Measurements from ENCODE around the gene TTC9. TPM values are rescaled to one million over a fixed set of nuclear protein-coding genes. Genes with fewer than 3 reads are reported as not detected.

The TTC9 gene
- total RNA-seq, 1 experiment from 2014 or later, result 5.6 TPM

DNA sequence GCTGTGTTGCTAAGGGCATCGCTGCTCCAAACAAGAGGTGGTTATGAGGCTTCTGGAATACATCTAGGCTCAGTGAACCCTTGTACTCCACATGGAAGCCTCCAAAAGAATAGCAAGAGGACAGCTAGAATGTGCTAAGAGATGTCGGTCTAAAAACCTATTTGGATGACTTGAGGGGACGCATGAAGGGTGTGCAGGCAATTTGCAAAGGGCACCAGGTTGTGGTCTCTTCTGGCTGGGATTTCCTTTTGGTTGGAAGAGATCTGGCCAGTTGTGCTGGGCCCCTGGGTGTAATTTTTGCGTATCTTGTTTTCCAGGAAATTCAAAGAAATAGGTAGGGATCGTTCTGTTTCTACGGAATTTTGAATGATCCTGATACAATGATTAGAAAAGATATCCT lies 4.2 kb downstream of the TTC9 start:
- DNase-seq (ENCODE audit: low read depth), result no peak

DNA sequence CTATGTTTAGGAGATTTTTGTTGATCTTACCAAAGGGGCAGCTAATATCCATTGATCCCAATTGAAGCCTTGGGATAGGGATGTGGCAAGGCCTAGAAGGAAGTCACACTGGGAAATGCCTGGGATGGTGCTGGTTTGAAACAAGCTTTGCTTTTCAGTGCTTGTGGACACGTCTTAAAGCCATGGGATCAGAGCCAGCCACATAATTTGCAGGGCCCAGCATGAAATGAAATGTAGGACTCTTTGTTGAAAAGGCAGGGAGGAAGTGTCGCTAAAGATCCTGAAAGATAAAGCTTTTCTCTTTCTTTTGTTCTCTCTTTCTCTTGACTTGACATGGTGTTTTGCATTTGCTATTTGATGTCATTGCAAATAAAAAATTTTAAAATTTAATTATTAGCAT lies 5.0 kb downstream of the TTC9 start:
- DNase-seq (ENCODE audit: low read depth), result no peak

DNA sequence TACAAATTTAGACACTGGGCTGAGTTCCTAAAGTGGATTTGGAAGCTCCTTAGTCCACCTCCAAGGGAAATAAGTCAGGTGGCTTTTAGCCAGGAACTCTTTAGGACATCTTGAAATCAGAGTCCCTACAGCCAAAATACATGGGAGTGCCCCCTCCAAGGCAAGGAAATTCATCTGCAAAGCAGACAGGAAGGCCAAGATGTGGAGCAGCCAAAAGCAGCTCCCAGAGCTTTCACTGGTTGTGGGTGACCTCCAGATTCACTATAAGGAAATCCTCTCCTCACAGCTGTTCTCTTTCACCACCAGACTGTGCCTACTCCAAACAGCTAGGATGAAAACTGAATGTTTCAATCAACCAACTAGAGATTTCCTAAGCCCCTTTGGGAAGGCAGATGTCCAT lies 6.6 kb downstream of the TTC9 start:
- DNase-seq (ENCODE audit: low read depth), result peak; percentile 37

DNA sequence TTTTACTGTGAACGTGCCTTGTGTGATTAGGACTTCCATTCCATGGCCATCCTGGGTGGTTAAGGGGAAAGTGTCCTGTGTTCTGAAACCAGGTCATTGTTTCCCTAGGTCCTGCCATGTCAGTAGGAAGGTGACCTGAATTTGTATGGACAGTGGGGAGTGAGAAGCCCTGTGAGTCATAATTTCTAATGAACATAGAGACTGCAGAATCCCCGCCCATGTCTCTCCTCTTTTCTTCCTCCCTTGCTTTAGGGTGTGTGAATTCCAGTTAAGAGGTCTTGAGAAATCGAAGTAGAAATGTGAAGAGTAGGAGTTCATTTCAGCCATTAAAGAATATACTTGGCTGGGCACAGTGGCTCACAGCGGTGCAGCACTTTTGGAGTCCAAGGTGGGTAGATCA lies 8.1 kb downstream of the TTC9 start:
- DNase-seq (ENCODE audit: low read depth), result no peak

DNA sequence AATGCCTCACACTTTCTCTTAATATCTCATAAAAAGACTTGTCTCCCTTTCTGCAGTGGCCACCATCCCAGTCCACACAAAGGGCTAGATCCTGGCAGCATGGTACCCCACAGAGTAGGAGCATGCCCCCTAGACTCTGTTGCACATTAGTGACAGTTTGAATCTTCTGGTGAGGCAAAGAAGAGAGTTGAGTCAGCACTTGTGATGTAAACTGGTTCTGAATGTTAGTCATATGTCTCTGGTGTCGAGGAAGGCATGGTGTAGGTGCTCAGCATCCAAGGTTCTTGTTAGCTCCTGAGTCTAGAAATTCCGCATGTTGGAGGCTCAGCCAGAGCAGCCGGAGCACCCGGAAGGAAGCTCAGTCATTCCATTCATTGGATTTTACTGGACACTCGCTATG lies 9.8 kb downstream of the TTC9 start:
- DNase-seq (ENCODE audit: low read depth), result no peak

DNA sequence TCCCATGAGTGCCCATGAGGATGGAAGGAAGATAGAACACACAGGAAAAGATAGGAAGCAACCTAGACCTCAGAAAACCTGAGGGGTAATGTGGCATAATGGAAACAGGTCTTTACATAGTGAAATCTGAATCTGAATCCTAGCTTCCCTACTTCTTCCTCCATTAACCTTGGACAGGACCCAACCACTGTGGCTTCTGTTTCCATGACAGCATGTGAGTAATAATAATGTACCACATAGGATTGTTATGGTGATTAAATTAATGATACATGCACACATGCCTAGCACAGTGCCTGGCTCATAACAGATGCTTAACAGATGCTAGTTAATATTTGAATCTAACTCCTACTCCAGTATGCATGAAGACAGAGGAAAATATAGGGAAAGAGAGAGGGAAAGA lies 11.2 kb downstream of the TTC9 start:
- DNase-seq (ENCODE audit: low read depth), result peak; percentile 55

DNA sequence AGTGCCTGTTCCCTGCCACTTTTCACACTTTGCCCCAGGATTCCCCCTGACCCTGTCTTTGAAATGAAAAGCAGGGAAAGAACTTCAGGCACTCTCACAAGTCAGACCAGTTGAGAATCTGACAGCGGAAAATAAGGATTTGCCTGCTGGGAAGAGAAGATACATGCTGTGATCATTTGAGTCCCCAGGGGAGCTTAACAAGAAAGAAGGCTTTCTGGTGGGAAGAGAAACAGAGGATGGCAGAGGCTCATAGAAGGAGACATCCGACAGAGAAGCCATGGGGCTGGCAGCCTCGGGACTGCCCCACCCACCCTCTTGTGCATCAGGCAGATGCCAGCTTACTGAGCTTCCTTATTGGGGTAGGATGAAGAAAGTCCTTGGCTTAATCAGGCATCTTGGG lies 11.9 kb downstream of the TTC9 start:
- no peak for DNase-seq (ENCODE audit: low read depth)

DNA sequence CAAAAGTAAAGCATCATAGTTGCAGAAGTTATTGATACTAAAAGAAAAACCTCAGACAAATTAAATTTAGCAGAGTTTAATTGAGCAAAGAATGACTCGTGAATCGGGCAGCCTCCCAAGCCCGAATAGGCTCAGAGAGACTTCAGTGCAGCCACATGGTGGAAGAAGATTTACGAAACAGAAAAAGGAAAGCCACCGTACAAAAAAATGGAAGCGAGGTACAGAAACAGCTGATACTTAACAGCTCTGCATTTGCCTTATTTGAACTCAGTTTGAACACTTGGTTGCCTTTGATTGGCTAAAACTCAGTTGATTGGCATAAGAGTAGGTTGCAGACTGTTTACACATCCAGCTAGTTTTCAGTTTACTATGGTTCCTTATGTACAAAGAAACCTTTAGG lies 12.9 kb downstream of the TTC9 start:
- DNase-seq (ENCODE audit: low read depth), result peak; percentile 12

DNA sequence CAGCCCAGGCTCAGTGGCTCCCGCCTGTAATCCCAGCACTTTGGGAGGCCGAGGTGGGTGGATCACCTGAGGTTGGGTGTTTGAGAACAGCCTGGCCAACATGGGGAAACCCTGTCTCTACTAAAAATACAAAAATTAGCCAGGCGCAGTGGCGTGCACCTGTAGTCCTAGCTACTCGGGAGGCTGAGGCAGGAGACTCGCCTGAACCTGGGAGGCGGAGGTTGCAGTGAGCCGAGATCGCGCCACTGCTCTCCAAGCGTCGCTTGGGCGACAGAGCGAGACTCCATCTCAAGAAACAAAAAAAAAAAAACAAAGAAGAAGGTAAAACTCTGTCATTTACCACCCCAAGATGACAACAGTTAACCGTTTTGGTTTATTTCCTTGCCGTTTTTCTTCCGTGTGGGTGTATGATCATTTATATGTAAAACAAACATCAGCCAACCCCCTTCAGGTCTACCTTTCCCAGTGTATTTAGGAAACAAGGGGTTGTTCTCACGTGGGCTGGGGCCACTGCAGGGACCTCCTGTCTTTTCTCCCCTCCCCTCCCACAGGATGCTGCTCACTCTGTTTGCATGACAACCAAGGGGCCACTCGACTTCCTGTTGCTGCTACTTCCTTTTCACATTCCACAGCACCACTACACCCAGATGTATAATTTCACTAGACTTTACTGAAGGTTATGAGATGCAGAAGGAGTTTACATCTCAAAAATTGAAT lies 13.6 kb downstream of the TTC9 start:
- no peak for DNase-seq (ENCODE audit: low read depth)

DNA sequence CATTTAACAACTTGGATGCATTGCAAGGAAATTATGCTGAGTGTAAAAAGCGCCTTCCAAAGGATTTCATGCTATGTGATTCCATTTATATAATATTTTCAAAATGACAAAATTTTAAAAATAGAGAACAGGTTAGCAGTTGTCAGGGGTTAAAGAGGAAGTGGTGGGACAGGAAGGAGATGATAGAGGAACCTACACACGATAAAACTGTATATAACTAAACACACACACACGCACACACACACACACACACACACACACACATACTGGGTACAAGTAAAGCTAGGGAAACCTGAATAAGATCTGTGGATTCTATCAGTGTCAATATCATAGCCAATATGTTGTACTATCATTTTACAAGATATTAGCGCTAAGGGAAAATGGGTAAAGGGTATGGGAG lies 17.2 kb downstream of the TTC9 start:
- no peak for DNase-seq (ENCODE audit: low read depth)

DNA sequence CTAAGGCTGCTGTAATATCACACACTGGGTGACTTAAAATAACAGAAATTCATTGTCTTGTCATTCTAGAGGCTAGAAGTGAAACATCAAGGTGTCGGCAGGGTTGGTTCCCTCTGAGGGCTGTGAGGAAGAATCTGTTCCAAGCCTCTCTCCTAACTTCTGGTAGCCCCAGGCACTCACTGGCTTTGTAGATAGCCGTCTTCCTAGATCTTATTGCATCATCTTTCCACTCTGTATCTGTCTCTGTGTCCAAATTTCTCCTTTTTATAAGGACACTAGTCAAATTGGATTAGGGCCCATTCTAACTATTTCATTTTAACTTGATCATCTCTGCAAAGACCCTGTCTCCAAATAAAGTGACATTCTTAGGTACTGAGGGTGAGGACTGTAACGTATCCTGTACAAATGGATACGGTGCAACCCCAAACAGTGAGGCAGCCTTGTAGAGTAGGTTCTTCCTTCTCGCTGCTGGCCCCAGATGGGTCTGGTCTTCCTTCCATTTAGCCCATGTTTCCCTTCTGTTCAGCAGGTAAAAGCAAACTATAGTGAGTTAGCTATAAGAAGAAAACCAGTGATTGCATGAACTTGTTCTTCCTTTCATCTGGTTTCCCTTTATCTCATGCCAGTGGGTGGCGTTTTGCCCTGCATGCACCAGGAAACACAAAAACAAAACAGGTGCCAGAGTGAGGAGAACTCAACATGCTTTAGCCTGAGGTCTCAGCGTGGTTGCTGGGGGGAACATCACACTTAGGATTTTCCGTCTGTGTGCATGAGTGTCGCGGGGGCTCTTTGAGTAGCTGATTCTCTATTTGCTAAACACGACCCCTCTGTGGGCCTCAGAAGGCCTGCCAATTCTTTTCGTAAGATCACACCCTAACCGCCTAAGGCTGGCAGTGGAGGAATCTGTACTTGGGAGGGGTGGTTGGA lies 19.5 kb downstream of the TTC9 start:
- no peak for DNase-seq (ENCODE audit: low read depth)

DNA sequence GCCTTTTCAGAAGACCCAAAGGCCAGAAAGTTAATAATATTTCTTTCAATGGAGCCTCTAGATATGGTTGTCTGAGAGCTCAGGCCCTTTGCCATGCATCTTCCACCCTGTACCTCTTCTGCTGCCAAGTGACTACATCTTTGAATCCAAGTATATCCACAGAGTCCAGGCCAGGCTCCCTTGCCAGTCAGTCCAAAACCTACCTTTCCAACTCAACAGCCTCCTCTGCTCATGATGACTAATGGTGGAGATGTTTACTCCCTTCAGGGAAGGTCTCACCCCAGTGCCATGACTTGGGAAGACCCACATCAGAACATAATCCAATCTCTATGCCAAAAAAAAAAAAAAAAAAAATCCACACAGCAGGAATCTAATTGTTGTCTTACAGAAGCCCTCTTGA lies 20.4 kb downstream of the TTC9 start:
- no peak for DNase-seq (ENCODE audit: low read depth)

DNA sequence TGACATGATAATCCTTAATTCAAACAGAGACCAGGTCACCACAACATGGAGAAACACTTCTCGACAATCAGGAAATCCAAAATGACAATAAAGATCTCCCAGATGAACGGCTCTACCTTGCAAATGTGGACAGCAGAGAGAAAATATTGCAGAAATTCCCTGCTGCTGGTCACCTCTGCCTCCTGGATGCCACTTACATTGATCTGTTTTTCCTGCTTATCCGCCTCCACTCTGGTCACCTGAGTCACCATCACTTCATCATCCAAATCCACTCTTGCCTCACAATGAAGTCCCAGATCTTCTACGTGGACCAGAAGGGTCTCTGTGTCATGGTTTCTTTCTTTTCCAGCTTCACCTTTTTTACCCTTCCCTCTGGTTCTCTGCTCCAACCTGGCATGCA lies 21.1 kb downstream of the TTC9 start:
- no peak for DNase-seq (ENCODE audit: low read depth)

DNA sequence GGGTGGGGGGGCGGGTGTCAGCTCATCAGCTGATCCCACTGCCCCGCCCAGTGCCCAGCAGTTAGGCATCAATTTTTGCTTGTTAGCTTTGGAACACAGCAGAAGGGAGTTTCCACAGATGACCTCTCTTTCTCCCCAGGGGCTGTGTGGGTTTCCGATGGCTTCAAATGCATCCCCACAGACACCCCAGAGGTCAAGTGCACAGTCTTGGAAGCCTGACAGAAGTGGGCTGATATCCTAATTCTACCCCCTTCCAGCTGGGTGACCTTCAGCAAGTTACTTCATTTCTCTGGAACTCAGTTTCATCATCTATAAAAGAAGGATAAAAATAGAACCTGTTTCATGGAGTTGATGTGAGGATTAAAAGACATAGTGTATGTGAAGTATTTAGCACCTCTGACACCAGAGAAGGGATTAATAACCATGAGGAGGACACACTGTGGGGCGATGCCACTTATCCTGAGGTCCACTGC lies 22.0 kb downstream of the TTC9 start:
- peak; percentile 57 for DNase-seq (ENCODE audit: low read depth)

DNA sequence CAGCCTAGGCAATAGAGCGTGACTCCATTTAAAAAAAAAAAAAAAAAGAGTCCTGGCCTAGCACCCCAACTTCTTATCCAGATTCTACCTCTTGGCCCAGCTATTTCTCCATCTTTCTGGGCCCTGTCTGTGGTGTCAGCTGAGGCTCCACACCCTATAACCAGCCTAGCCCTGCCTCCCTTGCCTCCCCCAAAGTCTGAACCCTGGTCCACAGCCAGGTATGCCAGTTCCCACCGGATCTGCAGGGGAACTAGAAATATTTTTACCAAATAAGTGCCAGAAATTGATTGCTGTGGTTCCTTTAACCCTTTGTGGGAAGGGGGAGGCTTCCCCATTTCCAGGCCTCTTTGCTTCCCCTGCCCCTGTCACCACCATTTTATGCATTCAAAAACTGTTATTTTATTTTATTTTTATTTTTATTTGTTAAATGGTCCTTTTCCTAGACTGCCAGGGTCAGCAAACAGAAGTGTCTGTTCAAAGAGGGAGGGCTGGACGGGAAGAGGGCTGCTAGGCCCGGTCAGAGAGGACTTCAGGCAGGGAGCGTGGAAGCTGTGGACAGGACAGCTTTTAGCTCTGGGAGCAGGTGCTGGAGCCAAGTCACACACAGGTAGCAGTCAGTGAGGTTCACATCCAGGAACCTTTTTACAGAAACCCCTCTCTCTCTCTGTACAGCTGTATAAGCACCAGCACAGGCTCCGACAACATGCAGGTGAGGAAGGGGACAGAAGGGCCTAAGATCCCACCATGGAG lies 23.2 kb downstream of the TTC9 start:
- no peak for DNase-seq (ENCODE audit: low read depth)

DNA sequence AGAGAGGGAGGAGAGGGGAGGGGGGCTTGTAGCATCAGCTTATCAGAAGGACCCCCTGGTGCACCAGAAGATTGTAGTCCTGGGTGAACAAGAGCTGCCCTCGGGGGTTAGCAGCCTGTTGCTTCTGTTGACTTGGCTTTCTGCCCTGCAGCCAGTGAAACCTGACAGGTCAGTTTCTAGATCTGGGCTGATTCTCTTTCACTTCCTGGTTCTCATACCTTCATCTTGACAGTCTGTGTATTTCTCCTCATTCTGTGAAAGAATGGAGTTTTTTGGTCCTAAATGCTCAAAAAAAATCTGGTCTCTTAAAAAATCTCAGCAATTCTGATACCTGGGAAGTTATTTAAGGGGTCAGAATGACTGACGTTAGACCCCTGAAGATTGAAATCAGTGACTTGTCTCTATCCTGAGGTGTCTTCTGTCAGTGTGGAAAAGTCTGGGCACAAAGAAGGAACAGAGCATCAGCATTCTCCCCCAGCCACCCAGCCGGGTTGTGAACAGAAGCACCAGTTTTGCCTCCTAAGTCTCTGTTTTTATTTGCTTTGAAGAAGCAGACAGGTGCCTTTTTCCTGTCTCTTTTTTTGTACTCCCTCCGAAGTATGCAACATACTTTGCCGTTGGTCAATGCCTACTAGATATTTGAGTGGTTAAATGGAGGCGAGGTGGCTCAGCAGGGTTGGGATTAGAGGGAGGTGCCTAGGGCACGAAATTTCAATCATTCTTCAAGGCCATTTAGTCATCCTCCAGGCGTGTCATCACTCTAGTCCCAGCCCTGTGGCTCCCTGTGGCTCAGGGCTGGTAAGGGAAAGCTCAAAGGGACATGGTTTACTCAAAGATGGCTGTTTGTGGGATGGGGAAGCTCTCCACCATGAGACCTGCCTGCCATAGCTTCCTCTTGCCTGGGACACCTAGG lies 24.0 kb downstream of the TTC9 start:
- peak; percentile 51 for DNase-seq (ENCODE audit: low read depth)

DNA sequence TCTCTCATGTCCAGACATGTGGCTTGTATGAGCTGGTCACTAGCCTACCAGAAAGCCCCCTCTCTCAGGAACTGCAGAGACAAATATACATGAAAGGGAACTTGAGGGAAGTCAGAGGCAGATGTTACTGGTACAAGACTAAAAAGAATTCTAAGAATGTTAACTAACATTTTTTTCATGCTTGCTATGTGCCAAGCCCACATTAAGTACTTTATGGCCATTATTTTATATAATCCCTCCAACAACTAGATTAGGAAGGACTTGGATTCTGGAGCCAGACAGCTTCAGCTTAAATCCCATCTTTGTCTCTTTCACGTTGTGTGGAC lies 24.6 kb downstream of the TTC9 start:
- DNase-seq (ENCODE audit: low read depth), result peak; percentile 19

DNA sequence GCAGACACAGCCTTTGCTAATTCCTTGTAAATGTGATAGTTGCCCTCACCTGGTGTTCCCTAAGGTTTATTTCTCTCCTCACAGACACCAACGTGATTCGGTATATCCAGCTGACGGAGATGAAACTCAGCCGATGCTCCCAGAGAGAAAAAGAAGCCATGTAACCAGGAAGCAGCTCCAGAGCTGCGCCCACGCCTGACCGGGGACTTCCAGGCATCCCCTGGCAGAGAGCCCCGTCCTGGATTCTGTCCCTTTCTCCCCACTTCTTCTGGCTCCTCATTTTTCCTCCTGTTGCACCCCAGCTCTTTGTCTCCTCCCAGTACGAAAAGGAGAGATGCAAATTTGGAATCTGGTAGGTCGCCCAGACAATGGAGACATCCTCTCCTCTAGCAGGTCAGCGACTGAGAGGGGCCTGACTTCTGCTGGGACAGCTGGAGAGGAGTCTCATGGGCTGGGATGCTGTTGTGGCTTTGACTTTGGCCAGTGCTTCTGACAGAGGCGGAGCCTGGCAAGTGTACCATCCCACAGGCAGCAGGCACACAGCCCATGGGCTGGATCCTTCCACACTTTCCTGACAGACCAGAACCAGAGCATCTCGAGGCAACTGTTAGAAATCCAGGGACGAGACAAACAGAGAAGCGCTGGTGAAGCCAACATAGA lies 29.4 kb downstream of the TTC9 start:
- DNase-seq (ENCODE audit: low read depth), result peak; percentile 10

DNA sequence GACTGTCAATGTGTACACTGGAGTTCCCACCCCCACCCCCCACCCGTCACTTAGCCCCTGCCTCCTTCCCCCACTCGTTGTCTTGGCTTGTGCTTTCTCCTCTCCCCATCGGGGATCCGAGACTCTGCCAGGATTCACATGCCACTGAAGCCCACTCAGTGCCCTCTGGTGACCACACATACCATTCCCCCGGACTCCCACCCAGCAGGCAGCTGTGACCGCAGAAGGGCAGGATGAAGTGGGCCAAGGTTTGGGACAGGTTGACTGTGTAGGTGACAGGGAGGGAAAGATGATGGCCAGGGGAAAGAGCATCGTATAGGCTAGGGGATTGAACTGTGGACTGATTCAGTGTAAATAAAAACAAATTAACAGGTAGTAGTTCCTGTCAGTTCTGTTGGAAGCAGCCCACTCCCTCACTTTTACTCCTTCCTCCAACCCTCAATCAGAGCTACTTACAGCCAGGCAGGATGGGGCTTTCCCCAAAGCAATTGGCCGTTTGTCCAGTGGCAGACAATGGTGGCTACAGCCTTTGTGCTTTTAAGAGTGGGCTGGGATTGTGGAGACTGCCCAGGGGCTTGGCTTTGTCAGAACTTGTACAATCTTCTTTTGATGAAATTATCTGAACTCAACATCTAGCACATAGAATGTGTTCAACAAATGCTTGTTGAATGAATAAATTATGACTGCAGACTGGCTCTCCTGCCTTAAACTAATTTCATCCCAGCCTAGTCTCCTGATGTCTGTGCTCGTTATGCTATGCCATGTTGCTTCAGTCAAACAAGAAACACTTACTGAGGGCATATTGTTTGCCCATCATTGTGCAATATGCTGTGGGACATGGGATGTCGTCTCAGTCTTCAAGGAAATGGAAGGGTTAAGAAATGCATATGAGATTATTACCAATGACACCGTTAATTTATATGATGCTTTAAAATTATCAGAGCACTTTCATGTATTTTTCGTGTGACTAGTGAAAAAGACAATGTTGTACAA lies 30.2 kb downstream of the TTC9 start:
- DNase-seq (ENCODE audit: low read depth), result no peak
